Measurements from ENCODE around the gene NUAK2.
"Not testable (repeated sequence)": the region's sequence is repeated elsewhere in the genome, so short reads cannot be mapped to it uniquely, and the experiment has no call there.

NUAK2 gene

GRCh38 chr1:205318231-205318991 lies 3.1 kb downstream of the NUAK2 start:
- DNase-seq (ENCODE audit: low read depth): no peak

- DNase-seq (ENCODE audit: low read depth): no peak
These were observed 4.1 kb downstream of the NUAK2 start for GRCh38 chr1:205317311-205317917.

- no peak for DNase-seq (ENCODE audit: low read depth)
These were observed 5.4 kb downstream of the NUAK2 start for GRCh38 chr1:205316161-205316566.

GRCh38 chr1:205315008-205315618 lies 6.4 kb downstream of the NUAK2 start:
- no peak for DNase-seq (ENCODE audit: low read depth)

- no peak for DNase-seq (ENCODE audit: low read depth)
These were observed 7.8 kb downstream of the NUAK2 start for GRCh38 chr1:205313563-205314308.

- DNase-seq (ENCODE audit: low read depth): no peak
These were observed 8.5 kb downstream of the NUAK2 start for GRCh38 chr1:205312866-205313562.

- DNase-seq (ENCODE audit: low read depth): no peak
These were observed 10.4 kb downstream of the NUAK2 start for GRCh38 chr1:205310976-205311704.

GRCh38 chr1:205309741-205310140 lies 11.8 kb downstream of the NUAK2 start:
- DNase-seq (ENCODE audit: low read depth): no peak

- DNase-seq (ENCODE audit: low read depth): no peak
These were observed 14.5 kb downstream of the NUAK2 start for GRCh38 chr1:205306929-205307566.

- no peak for DNase-seq (ENCODE audit: low read depth)
These were observed 16.9 kb downstream of the NUAK2 start for GRCh38 chr1:205304695-205305070.

GRCh38 chr1:205304046-205304694 lies 17.4 kb downstream of the NUAK2 start:
- DNase-seq (ENCODE audit: low read depth): no peak

- DNase-seq (ENCODE audit: low read depth): no peak
These were observed 18.2 kb downstream of the NUAK2 start for GRCh38 chr1:205303247-205303888.

GRCh38 chr1:205301842-205302588 lies 19.5 kb downstream of the NUAK2 start:
- DNase-seq (ENCODE audit: low read depth): no peak

GRCh38 chr1:205301205-205301821 lies 20.2 kb downstream of the NUAK2 start:
- DNase-seq (ENCODE audit: low read depth): peak; percentile 94

GRCh38 chr1:205300149-205300548 lies 21.4 kb downstream of the NUAK2 start:
- no peak for DNase-seq (ENCODE audit: low read depth)

GRCh38 chr1:205298191-205298994 lies 23.2 kb downstream of the NUAK2 start:
- DNase-seq (ENCODE audit: low read depth): peak; percentile 93

GRCh38 chr1:205297546-205298177 lies 23.9 kb downstream of the NUAK2 start:
- DNase-seq (ENCODE audit: low read depth): not testable (repeated sequence)
